Activated naive CD4-positive, alpha-beta T cell treated with anti-CD3 and anti-CD28 coated beads for 36 hours (primary cell): Measurements from ENCODE around the gene HTR3D. TPM values are rescaled to one million over a fixed set of nuclear protein-coding genes. Genes with fewer than 3 reads are reported as not detected.

Source experiments
- CTCF ChIA-PET: fragments of 350-600 bp; sonication (Branson Sonifier 250); formaldehyde crosslinking; loops from one replicate; lab custom pipeline; 2021; ENCODE audit warnings: antibody characterized with exemption; lab: Charles Lee
- DNase-seq: peaks from one replicate; pipeline ENCODE4 v3.0.0-alpha.2; 2020
- H3K27ac Mint-ChIP-seq: one replicate; pipeline ENCODE4 v1.8.0; 2021; ENCODE audit warnings: mild to moderate bottlenecking, mixed read lengths
- H3K27me3 Mint-ChIP-seq: one replicate; pipeline ENCODE4 v1.8.0; 2021; ENCODE audit warnings: low read depth, mixed read lengths
- H3K36me3 Mint-ChIP-seq: one replicate; pipeline ENCODE4 v1.8.0; 2021; ENCODE audit warnings: low read depth, mixed read lengths
- H3K4me1 Mint-ChIP-seq: one replicate; pipeline ENCODE4 v1.8.0; 2021; ENCODE audit warnings: low read depth, mixed read lengths
- H3K4me3 Mint-ChIP-seq: one replicate; pipeline ENCODE4 v1.8.0; 2021; ENCODE audit warnings: mild to moderate bottlenecking, moderate library complexity, mixed read lengths
- H3K9me3 Mint-ChIP-seq: one replicate; pipeline ENCODE4 v1.8.0; 2021; ENCODE audit warnings: mixed read lengths
- intact Hi-C: fragments of 100-400 bp; cut with micrococcal nuclease; formaldehyde crosslinking; loops from one replicate; pipeline ENCODE4 v1.15.1; 2023
- total RNA-seq, 2 experiments: library from RNA; stranded (reverse); gene quantifications; one replicate each; pipeline ENCODE4 v1.2.3, GENCODE V29; 2021

HTR3D gene, protein sequence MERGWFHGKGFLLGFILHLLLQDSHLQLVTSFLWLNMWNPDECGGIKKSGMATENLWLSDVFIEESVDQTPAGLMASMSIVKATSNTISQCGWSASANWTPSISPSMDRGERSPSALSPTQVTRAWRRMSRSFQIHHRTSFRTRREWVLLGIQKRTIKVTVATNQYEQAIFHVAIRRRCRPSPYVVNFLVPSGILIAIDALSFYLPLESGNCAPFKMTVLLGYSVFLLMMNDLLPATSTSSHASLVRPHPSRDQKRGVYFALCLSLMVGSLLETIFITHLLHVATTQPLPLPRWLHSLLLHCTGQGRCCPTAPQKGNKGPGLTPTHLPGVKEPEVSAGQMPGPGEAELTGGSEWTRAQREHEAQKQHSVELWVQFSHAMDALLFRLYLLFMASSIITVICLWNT
- not detected for total RNA-seq

DNA sequence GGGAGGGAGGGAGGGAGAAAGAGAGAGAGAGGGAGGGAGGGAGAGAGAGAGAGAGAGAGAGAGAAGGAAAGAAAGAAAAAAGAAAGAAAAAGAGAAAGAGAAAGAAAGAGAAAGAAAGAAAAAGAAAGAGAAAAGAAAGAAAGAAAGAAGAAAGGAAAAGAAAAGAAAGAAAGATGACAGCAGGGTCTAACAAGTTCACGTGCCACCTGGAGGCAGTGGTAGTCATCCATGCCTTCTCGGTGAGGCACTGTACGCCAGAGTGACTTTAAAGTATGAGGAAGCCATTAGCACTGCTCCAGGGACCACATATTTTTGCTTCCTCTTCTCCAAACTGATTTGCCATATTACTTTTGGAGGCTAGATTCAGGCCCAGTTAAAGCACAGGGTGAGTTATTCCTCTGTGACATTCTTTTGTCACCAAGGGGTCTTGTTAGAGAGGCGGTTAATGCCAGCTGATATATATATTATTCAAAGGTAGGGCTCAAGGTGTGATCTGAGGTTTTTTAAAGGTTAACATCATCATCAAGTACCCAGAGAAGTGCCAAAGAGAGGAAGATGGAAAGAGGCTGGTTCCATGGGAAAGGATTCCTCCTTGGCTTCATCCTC lies at the start of gene HTR3D:
Gene HTR3D, plus strand, starts transcription at position 556 of the 606 bp plus-strand sequence. Its CDS starts 0 bp downstream, at position 556.
- H3K9me3 Mint-ChIP-seq, result no peaks in the 10 kb centered on the region
- no peak for DNase-seq
- peaks cover 3% of the 10 kb centered on the region for H3K27me3 Mint-ChIP-seq
- H3K36me3 Mint-ChIP-seq, result no peaks in the 10 kb centered on the region
- intact Hi-C loops, result no loop called here
- CTCF ChIA-PET, result no interaction called here
- no peak within 1 kb of the TSS for H3K27ac Mint-ChIP-seq
- H3K4me1 Mint-ChIP-seq, result no peaks in the 10 kb centered on the region
- no peak within 1 kb of the TSS for H3K4me3 Mint-ChIP-seq

DNA sequence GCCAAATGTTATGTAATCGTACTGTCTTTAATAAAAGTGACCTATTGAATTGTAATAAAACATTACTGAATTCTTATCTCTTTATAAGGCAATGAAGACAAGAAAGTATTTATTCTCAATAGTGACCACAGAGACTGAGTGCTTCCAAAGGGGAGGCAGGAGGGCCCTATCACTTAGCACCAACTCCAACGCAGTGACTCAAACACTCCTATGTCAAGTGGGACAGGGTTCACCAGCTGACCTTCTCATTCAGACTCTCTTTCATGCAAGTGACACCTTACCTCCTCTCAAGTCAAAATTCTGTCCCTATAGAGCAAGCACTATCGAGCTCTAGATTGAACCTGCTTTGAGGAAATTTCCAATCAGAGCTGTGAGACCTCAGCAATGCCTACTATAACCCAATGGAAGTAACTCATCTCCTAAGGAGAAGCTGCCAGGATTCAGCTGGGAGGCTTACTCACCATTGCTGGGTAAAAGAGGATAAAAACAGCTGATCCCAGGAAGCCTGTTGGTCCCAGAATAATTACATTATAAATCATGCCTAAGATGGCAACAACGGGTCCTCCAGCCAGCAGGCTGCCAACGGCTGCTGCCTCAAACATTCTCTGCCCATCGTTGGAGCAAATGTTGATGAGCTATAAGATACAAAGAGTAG lies 49.4 kb upstream of the HTR3D start:
- CTCF ChIA-PET, result no interaction called here
- Mint-ChIP-seq H3K9me3 (no peaks in the 10 kb centered on the region), H3K36me3 (no peaks in the 10 kb centered on the region), H3K4me3 (no peak overlapping the region), H3K4me1 (no peaks in the 10 kb centered on the region), H3K27ac (no peak overlapping the region), H3K27me3 (no peaks in the 10 kb centered on the region)
- no peak for DNase-seq
- intact Hi-C loops, result no loop called here

GRCh38 chr3:183984127-183984740 lies 47.3 kb upstream of the HTR3D start:
- CTCF ChIA-PET, result no interaction called here
- no peak overlapping the region for H3K27ac Mint-ChIP-seq
- intact Hi-C loops, result no loop called here
- no peaks in the 10 kb centered on the region for H3K27me3 Mint-ChIP-seq
- H3K36me3 Mint-ChIP-seq, result peaks cover 15% of the 10 kb centered on the region
- H3K9me3 Mint-ChIP-seq, result no peaks in the 10 kb centered on the region
- DNase-seq, result no peak
- H3K4me1 Mint-ChIP-seq, result no peaks in the 10 kb centered on the region
- H3K4me3 Mint-ChIP-seq, result no peak overlapping the region

DNA sequence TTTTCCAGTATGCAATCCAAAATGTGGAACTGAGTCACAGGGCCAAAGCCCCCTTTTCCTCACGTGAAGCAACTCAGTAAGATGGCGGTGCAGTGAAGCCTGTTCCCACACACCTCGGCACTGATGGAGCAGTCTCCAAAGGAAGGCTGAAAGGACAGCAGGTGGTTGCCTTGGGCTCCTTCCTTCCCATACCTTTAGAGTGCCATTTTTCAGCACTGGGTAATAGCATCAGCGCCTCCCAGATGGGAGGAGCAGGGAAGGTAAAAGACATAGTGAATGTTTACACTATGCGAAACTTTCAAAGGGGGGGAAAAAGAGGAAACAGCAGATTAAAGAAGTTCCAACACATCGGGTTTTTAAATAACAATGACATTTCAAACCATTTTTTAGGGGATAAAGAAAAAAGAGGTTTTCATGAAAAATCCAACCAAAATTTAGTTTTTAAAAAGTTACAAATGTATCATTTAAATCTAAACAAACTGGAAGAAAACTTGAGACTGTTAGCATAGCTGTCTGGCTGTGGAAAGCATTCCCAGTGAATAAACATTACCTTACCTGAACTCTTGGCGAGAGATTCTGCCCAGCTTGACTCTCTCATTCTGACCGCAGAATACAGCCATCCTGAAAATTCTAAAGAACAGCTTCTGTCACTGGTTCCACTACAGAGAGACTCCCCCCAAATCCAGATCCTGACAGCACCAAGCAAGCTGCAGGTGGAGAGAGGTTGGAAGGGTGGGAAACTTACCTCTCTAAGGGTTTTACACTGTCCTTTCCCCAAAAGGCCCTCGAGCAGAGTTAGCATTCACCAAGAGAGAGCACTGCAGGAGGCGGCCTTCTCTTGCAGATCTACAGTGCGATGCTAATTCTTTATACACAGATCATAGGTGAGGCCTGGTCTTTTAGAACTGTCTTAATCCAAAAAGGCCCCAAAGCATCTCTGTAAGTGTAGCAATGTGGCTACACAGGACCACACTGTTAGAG lies 46.5 kb upstream of the HTR3D start:
- intact Hi-C loops, result no loop called here
- Mint-ChIP-seq H3K27ac (no peak overlapping the region), H3K9me3 (no peaks in the 10 kb centered on the region), H3K27me3 (no peaks in the 10 kb centered on the region), H3K36me3 (peaks cover 15% of the 10 kb centered on the region), H3K4me3 (no peak overlapping the region), H3K4me1 (no peaks in the 10 kb centered on the region)
- DNase-seq, result no peak
- CTCF ChIA-PET, result no interaction called here

GRCh38 chr3:183987000-183987600 lies 44.4 kb upstream of the HTR3D start:
- Mint-ChIP-seq H3K4me1 (no peaks in the 10 kb centered on the region), H3K4me3 (no peak overlapping the region), H3K27ac (no peak overlapping the region), H3K27me3 (no peaks in the 10 kb centered on the region), H3K9me3 (no peaks in the 10 kb centered on the region), H3K36me3 (peaks cover 15% of the 10 kb centered on the region)
- no peak for DNase-seq
- CTCF ChIA-PET, result interaction anchor here (1.1 kb wide), 1 partner anchor 88 kb away, joined by 3 read pairs; no protein-coding TSS in a partner anchor
- intact Hi-C loops, result no loop called here

GRCh38 chr3:183988216-183988790 lies 43.2 kb upstream of the HTR3D start:
- CTCF ChIA-PET, result interaction anchor here (0.9 to 1.0 kb wide), 2 partner anchors 104 to 301 kb away, joined by 3 read pairs; partner anchors contain the start of gene PARL

GRCh38 chr3:183991403-183991802 lies 40.1 kb upstream of the HTR3D start:
- H3K4me1 Mint-ChIP-seq, result no peaks in the 10 kb centered on the region
- no peaks in the 10 kb centered on the region for H3K9me3 Mint-ChIP-seq
- CTCF ChIA-PET, result interaction anchor here (1.4 kb wide), 1 partner anchor 96 kb away, joined by 5 read pairs; no protein-coding TSS in a partner anchor
- peaks cover 15% of the 10 kb centered on the region for H3K36me3 Mint-ChIP-seq
- intact Hi-C loops, result no loop called here
- H3K27ac Mint-ChIP-seq, result no peak overlapping the region
- H3K27me3 Mint-ChIP-seq, result no peaks in the 10 kb centered on the region
- H3K4me3 Mint-ChIP-seq, result no peak overlapping the region
- no peak for DNase-seq

More at GRCh38 chr3:183988216-183988790, 43.2 kb upstream of the HTR3D start:
- DNase-seq, result no peak
- Mint-ChIP-seq H3K27me3 (no peaks in the 10 kb centered on the region), H3K9me3 (no peaks in the 10 kb centered on the region), H3K4me1 (no peaks in the 10 kb centered on the region), H3K27ac (no peak overlapping the region), H3K4me3 (no peak overlapping the region), H3K36me3 (peaks cover 15% of the 10 kb centered on the region)
- intact Hi-C loops, result no loop called here

DNA sequence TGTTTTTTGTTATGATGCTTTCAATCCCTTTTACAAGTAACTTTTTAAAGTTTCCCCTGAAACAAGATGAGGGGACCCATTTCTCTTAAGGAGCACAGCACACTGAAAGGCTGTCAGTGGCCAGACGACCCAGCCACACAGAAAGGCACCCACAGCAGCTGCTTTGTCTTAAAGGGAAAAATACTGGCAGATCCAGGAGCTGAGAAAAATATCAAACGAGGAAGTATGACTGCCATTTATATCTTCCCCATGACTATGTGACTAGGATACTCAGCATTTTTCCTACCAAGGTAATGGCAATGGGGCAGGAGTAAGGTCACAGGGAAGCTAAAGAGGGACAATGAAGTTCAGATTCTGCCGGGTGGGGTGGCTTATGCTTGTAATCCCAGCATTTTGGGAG lies 29.8 kb upstream of the HTR3D start:
- H3K4me3 Mint-ChIP-seq, result no peak overlapping the region
- CTCF ChIA-PET, result interaction anchor here (0.9 kb wide), 1 partner anchor 106 kb away, joined by 3 read pairs; no protein-coding TSS in a partner anchor
- peaks cover 2% of the 10 kb centered on the region for H3K36me3 Mint-ChIP-seq
- DNase-seq, result no peak
- H3K9me3 Mint-ChIP-seq, result no peaks in the 10 kb centered on the region
- H3K27me3 Mint-ChIP-seq, result no peaks in the 10 kb centered on the region
- no peak overlapping the region for H3K27ac Mint-ChIP-seq
- intact Hi-C loops, result no loop called here
- peaks cover 10% of the 10 kb centered on the region for H3K4me1 Mint-ChIP-seq

GRCh38 chr3:184002469-184002868 lies 29.1 kb upstream of the HTR3D start:
- CTCF ChIA-PET, result no interaction called here
- DNase-seq, result no peak
- Mint-ChIP-seq H3K27me3 (no peaks in the 10 kb centered on the region), H3K4me1 (peaks cover 10% of the 10 kb centered on the region), H3K4me3 (no peak overlapping the region), H3K27ac (no peak overlapping the region), H3K36me3 (peaks cover 2% of the 10 kb centered on the region), H3K9me3 (no peaks in the 10 kb centered on the region)
- intact Hi-C loops, result no loop called here

DNA sequence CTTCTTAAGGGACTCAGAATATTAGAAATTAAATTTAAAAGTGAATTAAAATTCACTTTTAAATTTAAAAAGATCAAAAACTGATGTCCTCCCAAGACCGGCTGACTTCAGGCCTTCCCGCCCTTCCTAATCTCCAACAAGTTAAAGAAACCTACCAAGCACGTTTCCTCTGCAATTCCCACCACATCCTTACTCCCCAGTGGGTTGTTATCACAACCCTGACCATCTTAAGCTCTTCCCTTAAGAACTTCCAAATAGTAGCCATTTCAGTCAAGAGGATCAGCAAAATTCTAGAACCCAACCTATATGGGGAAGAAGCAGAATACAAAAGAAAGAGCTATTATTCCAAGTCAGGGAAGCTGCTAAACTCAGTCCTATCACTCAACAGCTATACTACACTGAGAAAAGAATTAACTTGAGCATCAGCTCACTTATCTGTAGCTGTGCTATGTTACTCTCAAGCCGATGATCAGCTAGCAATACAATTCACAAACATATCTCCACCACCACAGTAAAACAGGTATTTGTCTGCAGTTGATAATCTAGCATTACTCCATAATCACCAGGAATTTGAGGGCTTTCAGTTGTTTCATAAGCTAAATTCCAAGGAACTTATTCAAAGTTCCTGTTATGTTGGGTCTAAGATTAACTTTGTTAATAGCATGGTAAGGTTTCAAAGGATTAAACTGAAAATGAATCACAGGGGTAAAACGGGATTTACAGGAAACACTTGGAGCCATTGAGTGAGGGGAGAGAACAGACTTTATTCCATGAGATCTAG lies 28.2 kb upstream of the HTR3D start:
- H3K36me3 Mint-ChIP-seq, result peaks cover 2% of the 10 kb centered on the region
- H3K9me3 Mint-ChIP-seq, result no peaks in the 10 kb centered on the region
- DNase-seq, result no peak
- CTCF ChIA-PET, result interaction anchor here (1.0 to 1.9 kb wide), 2 partner anchors 15 to 31 kb away, joined by 3 to 6 read pairs; partner anchors contain the start of gene ABCC5
- H3K4me1 Mint-ChIP-seq, result peaks cover 10% of the 10 kb centered on the region
- intact Hi-C loops, result no loop called here
- no peaks in the 10 kb centered on the region for H3K27me3 Mint-ChIP-seq
- H3K27ac Mint-ChIP-seq, result no peak overlapping the region
- no peak overlapping the region for H3K4me3 Mint-ChIP-seq
